ENCODE measurements around the gene CDYL.

Gene CDYL

GRCh38 chr6:4903751-4904370 is 127.7 kb downstream of the CDYL start:
- TF ChIP-seq EZH2phosphoT487 (IDR thresholded peaks at IDR 0.05; ENCODE audit: borderline replicate concordance, low read length) (no peak), CTCF (IDR thresholded peaks at IDR 0.05; ENCODE audit: low read depth, low read length, poor library complexity, severe bottlenecking) (no peak)
- H3K27ac ChIP-seq (ENCODE audit: low read depth, low read length): no peak overlapping the region
- H3K4me2 ChIP-seq (ENCODE audit: low read length): no peak overlapping the region
- peaks cover 5% of the 10 kb centered on the region; the same call in 1 of the 2 replicates for H3K4me1 ChIP-seq (ENCODE audit: control insufficient read depth, low read length)
- H3F3A ChIP-seq (ENCODE audit: control insufficient read depth, insufficient read depth): no peaks in the 10 kb centered on the region
- no peaks in the 10 kb centered on the region for H3K36me3 ChIP-seq (ENCODE audit: control insufficient read depth, low read length)
- no peak overlapping the region for H3K4me3 ChIP-seq (ENCODE audit: low read length)
- peaks cover 13% of the 10 kb centered on the region; the same call in 1 of the 2 replicates for H4K20me1 ChIP-seq (ENCODE audit: control insufficient read depth, insufficient read depth, low read depth, low read length)
- H3K9me3 ChIP-seq (ENCODE audit: control insufficient read depth, insufficient read depth, low read length): no peaks in the 10 kb centered on the region
- H3K27me3 ChIP-seq (ENCODE audit: control insufficient read depth, low read length): no peaks in the 10 kb centered on the region
- no peaks in the 10 kb centered on the region; the same call in 1 of the 2 replicates for H3K79me2 ChIP-seq (ENCODE audit: control insufficient read depth, low read length)
- H3K9me2 ChIP-seq (replicated peaks; ENCODE audit: control insufficient read depth, low read length): no peaks in the 10 kb centered on the region

- Histone ChIP-seq H3K4me2 (ENCODE audit: low read length) (no peak overlapping the region), H3K9me2 (replicated peaks; ENCODE audit: control insufficient read depth, low read length) (no peaks in the 10 kb centered on the region), H3K4me1 (ENCODE audit: control insufficient read depth, low read length) (peaks cover 5% of the 10 kb centered on the region; the same call in 1 of the 2 replicates), H3K79me2 (ENCODE audit: control insufficient read depth, low read length) (no peaks in the 10 kb centered on the region; the same call in 1 of the 2 replicates), H3K27ac (ENCODE audit: low read depth, low read length) (no peak overlapping the region), H3K27me3 (ENCODE audit: control insufficient read depth, low read length) (no peaks in the 10 kb centered on the region), H3F3A (ENCODE audit: control insufficient read depth, insufficient read depth) (no peaks in the 10 kb centered on the region), H4K20me1 (ENCODE audit: control insufficient read depth, insufficient read depth, low read depth, low read length) (peaks cover 13% of the 10 kb centered on the region; the same call in 1 of the 2 replicates), H3K9me3 (ENCODE audit: control insufficient read depth, insufficient read depth, low read length) (no peaks in the 10 kb centered on the region), H3K4me3 (ENCODE audit: low read length) (no peak overlapping the region), H3K36me3 (ENCODE audit: control insufficient read depth, low read length) (no peaks in the 10 kb centered on the region)
- TF ChIP-seq CTCF (IDR thresholded peaks at IDR 0.05; ENCODE audit: low read depth, low read length, poor library complexity, severe bottlenecking): no peak
- no peak for TF ChIP-seq EZH2phosphoT487 (IDR thresholded peaks at IDR 0.05; ENCODE audit: borderline replicate concordance, low read length)
Observed at GRCh38 chr6:4904461-4905025, 128.3 kb downstream of the CDYL start.

DNA sequence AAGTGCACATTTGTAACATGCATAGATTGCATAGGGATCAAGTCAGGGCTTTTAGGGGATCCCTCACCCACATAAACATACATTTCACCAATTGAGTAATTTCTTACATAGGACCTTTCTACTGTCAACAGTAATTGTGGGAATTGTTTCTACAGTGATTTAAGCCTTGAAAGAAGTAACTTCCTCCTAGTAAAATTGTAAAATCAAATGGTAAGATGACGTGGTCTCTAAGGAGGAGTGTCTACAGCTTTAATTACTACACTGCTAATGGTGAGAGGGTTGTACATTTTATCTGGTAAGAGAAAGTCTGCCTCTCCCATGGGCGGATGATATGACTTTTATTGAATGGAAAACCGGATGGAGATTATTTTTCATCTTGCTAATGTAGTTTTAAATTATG is 129.6 kb downstream of the CDYL start:
- no peak overlapping the region for H3K4me3 ChIP-seq (ENCODE audit: low read length)
- peaks cover 5% of the 10 kb centered on the region; the same call in 1 of the 2 replicates for H3K4me1 ChIP-seq (ENCODE audit: control insufficient read depth, low read length)
- H3K27ac ChIP-seq (ENCODE audit: low read depth, low read length): no peak overlapping the region
- H3K36me3 ChIP-seq (ENCODE audit: control insufficient read depth, low read length): no peaks in the 10 kb centered on the region
- H3K79me2 ChIP-seq (ENCODE audit: control insufficient read depth, low read length): no peaks in the 10 kb centered on the region; the same call in 1 of the 2 replicates
- H3K4me2 ChIP-seq (ENCODE audit: low read length): no peak overlapping the region
- no peaks in the 10 kb centered on the region for H3K27me3 ChIP-seq (ENCODE audit: control insufficient read depth, low read length)
- H4K20me1 ChIP-seq (ENCODE audit: control insufficient read depth, insufficient read depth, low read depth, low read length): peaks cover 13% of the 10 kb centered on the region; the same call in 1 of the 2 replicates
- no peak for TF ChIP-seq CTCF (IDR thresholded peaks at IDR 0.05; ENCODE audit: low read depth, low read length, poor library complexity, severe bottlenecking)
- TF ChIP-seq EZH2phosphoT487 (IDR thresholded peaks at IDR 0.05; ENCODE audit: borderline replicate concordance, low read length): no peak
- no peaks in the 10 kb centered on the region for H3K9me2 ChIP-seq (replicated peaks; ENCODE audit: control insufficient read depth, low read length)
- H3F3A ChIP-seq (ENCODE audit: control insufficient read depth, insufficient read depth): no peaks in the 10 kb centered on the region
- no peaks in the 10 kb centered on the region for H3K9me3 ChIP-seq (ENCODE audit: control insufficient read depth, insufficient read depth, low read length)

Data from DOHH2 (cell line).